Raji (cell line): ENCODE data around the gene SORCS2.

ENCODE experiments used
- POLR2A ChIP-seq: IDR thresholded peaks from 2 replicates; pipeline ENCODE4 v1.6.1; 2011; ENCODE audit warnings: low read depth, low read length, control low read depth; ENCODE audit not compliant: insufficient read depth

SORCS2 gene

DNA sequence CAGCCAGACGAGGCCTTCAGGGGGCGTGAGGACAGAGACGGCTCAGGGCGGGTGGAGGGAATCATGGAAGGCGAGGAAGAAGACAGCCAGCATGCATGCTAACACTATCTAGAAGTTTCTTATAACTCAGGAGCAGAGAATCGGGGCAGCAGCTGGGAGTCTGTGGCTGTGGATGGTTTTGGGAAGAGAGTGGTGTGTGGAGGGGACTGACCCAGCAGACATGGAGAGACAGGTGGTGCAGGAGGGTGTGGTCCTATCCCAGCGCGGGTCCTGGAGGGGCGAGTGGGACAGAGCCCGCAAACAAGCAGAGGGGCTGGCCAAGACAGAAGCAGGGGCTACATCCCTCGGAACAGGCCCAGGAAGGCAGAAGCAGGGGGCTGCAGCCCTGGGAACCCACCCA is 555.2 kb downstream of the SORCS2 start:
- no peak for TF ChIP-seq POLR2A

DNA sequence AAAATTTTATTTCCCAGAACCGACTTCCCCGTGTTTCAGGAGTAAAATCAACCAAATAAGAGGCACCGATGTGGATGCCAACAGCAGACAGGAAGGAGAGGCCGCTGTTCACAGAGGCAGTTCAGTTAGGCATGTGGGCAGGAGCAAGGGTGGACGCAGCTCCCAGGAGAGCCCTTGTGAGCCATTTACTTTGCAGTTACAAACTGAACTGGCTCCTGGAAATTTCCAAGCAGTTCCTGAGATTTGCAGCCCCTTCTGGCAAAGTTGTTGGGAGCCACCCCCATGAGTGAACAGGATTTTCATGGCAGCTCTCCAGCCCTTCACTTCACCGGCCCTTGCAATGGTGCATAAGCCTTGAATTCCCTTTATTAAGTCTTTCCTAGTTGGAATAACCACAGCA is 558.2 kb downstream of the SORCS2 start:
- TF ChIP-seq POLR2A: no peak

DNA sequence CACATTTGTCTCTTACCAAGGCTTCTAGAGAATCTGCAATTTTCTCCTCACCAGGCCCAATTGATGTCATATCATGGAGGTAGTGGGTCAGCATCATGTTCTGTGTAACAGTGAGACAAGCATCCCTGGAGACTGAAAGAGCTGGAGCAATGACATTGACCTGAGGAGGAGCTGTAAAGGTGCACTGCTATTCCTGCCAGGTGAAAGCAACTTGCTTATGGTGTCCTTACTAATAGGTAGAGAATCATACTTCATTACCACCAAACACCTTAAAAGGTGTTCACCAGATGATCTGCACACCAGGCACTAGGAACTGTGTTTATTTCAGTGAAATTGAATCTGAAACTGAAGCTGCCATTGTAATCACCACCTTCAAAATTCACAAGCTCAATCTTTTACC is 558.6 kb downstream of the SORCS2 start:
- TF ChIP-seq POLR2A: no peak

DNA sequence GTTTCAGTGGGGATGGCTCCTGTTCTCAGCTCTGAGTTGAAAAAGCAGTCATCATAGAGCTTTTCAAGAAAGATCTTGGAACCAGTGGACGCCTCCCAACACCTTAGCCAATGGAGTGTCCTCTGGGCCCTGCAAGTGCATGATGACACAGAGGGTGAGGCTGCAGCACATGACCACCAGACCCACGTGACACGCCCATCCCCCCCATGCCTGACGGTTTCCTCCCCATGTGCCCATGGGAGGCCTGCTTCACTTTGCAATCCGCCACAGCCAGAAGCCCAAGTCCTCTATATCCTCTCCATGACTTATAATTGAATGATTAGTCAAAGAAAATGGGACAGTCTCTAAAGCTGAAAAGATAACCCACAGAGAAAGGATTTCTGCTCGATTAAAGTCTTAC is 560.3 kb downstream of the SORCS2 start:
- no peak for TF ChIP-seq POLR2A

DNA sequence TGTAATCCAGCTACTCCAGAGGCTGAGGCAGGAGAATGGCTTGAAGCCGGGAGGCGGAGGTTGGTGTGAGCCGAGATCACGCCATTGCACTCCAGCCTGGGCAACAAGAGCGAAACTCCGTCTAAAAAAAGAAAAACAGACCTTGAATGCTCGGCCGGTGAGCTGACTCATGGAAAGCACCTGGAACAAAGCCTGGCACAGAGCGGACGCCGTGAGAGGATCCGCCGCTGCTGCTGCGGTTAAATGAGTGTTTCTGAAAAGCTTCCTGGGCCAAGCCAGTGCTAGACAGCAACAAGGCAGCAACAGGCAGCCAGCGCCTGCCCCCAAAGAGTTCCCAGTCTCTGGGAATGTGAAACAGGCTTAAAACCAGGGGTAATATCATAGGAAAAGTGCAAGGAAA is 560.9 kb downstream of the SORCS2 start:
- TF ChIP-seq POLR2A: no peak

DNA sequence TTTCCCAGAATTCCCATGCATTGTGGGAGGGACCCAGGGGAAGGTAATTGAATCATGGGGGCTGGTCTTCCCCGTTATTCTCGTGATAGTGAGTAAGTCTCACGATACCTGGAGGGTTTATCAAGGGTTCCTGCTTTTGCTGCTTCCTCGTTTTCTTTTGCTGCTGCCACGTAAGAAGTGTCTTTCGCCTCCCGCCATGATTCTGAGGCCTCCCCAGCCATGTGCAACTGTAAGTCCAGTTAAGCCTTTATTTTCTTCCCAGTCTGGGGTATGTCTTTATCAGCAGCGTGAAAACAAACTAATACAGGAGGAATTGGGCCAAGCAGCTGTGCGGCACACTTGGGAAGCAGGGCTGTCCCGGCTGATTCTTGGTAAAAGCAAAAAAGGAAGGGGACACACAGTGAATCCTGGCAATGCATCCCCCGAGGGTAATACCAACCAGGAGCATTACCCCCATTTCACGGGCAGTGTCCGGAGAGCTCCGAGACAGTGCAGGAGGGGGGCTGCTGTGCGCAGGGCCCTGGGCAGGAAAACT is 561.7 kb downstream of the SORCS2 start:
- TF ChIP-seq POLR2A: no peak

DNA sequence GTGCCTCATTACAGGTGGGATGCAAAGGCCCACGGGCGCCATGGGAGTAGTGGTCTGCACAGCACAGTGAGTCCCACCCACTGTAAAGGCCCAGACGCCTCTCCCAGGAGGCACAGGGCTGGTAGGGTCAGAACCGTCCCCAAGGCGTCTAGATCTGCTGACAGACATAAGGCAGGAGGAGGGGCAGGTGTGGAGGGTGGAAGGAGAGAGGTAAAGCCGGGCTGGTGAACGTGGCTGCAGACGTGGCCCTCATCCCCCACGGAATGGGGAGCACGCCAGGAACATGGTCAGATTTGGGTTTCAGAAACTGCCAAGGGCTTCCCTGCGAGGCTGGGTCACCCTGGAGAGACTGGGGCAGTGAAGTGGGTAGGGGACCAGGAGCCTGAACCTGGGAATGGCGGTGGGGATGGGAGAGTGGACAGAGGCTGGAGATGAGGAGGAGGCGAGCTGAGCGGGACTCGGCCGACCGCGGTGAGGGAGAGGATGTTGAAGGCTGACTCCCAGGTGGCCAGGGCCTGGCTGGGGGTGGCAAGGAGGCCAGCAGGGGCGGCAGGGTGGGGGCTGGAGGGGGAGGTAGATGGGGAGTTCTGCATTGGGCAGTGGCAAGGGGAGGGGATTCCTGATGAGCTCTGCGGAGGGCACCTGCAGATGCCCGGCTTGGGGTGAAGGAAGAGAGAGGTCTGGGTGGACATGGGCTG is 562.4 kb downstream of the SORCS2 start:
- TF ChIP-seq POLR2A: no peak

DNA sequence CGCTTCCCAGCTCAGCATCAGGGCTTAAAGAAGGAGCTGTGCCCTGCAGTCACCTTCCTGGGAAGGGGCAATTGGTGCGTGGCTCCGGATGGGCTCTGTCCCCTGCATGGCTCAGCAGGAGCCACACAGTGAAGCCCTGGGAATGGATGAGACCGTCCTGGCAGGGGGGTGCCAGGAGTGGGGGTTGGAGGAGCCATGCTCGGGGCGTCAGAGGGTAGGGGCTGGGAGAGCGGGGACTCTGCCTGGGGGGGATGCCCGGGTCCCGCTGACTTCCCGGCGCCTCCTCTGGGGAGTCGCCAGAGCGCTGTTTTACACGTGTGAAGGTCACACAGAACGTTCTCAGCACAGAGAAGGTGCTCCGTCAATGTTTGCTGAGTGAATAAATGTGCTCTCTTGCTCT is 563.2 kb downstream of the SORCS2 start:
- TF ChIP-seq POLR2A: no peak

DNA sequence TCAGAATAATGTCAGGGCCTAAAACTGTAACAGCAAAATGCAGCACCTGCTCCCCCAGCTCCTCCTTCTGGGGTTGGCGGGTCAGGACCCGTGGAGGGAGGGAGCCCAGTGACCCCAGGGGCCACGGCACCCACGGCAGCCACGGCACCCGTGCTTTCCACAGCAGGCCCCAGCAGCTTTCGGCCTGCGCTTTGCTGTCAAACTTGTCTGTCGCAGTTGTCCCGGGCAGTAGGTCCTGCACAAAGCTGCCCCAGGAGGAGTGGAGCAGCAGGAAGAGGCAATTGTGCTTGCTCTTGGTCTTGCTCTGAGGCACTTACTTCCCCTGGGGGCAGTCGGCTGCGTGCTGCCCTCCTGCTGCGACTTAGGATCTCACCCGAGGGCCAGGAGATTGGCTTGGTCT is 563.7 kb downstream of the SORCS2 start:
- TF ChIP-seq POLR2A: no peak

DNA sequence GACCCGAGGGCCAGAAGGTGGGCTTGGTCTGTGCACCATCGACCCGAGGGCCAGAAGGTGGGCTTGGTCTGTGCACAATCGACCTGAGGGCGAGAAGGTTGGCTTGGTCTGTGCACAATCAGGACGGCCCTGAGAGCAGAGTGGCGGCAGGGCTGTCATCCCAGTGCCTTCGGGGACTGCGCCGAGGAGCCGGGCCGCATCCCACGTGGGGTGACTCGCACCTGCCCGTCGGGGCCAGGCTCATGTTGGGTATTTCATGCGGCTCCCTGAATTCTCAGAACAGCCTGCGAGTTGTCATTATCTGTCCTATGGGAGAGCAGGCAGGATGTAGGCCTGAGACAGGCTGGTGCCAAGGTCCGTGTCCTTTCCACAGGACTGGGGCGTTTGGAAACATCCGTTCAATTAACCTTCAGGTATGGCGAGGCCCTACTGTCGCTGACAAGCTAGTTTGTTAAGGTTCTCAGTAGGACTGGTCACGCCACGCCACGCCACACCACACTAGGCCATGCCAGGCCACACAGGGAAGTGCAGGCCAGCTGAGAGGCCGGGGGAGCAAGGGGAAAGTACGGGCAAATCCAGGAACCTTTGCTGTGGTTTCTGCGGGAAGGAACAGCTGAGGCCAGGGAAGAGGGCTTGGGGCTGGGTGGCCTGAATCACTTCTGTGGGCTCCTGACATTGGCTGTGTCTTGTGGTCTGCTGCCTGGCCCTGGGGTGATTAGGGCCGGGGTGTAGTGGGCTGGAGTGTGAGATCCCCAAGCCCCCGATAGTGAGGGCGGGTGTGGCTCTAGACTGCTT is 564.4 kb downstream of the SORCS2 start:
- no peak for TF ChIP-seq POLR2A

DNA sequence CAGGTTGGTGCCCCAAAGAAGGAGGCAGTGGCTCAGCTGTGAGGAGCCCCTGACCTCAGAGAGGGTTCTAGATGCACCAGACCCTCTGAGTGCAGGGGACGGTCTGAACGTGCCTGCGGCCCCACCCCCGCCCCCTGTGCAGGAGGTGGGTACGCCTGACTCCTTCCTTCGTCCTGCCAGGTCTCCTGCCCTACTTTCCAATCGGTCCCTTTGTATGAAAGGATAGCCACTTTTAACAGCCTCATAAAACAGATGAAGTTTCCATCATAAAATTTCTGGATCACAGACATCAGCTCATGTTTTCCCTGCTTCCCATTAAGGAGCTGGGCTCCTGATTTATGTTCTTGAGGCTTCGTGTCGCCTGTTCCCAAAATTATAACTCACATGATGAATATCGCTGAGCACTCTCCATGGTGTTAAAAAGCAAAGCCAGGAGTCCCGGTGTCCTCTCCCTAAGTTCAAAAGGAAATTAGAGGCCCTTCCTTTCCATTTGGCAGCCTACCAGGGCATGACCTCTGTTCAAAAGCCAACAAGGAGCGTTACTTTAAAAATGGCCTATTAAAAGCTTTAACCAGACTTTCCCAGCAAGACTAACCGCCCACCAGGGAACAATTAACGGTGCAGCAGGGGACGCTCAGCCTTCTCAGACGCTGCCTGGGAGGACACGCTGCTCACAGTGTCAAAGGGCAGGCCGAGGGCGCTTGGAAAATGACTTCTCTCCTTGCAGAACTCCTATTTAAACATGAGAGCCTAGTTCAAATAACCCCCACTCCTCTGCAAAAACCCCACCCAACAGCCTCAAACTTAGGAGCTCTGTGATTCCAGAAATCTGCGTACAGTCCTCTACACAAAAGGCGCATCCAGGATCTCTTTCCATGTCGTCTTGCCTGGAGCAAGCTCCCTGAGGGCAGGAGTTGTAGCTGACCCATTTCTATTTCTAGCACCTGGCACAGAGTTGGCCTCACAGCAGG is 565.4 kb downstream of the SORCS2 start:
- TF ChIP-seq POLR2A: no peak

DNA sequence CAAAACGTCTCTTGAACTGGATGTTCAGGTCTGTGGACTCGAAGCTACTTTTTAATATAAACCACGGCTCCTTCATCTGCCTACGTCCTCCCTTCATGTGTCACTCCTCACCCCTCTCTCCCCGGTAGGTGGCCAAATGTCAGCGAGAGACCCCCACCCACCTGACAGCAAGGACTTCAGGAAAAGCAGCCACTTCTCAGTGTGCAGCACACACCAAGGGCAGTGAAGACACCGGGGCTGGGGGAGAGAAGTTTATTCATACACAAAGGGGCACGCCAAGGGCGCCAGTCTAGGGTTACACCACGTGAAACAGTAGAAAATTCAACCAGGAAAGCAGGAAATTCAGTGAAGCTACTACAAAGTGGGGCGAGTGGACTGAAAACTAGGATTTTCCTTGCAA is 566.1 kb downstream of the SORCS2 start:
- no peak for TF ChIP-seq POLR2A

DNA sequence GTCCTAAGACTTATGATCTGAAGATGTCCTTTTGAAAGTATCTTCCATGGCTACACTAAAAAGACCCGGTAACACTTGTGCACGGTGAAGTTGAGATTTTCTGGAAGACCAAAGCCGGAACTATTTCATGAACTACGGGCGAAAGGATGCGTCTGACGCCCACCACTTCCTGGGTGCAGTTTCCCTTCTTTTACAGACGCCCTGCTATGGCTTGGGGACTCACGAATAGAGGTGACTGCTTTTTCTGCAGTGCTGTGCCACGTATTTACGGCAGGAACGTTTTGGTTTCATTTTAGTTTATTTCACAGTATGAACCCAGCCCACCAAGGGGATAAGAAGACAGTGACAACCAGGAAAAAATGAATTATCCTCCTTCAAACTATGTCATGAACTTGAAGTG is 566.9 kb downstream of the SORCS2 start:
- TF ChIP-seq POLR2A: no peak

DNA sequence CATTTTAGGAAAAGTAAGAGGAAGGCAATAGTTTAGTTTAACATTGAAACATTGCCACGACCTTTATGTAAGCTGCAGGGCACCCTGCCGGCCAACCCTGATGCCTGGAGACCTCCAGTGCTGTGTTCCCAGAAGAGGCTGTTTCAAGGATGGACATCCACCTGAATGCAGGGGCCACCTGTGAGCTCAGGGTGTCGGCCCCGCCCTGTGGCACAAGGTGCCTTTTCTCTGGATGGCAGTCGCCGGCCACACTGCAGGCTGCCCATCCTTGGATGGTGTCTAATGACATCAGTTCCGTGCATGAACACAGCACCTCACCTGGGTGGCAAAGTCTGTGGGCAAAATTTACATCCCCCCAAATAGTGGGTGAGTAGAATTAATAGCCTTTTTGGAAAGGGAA is 567.3 kb downstream of the SORCS2 start:
- TF ChIP-seq POLR2A: no peak

DNA sequence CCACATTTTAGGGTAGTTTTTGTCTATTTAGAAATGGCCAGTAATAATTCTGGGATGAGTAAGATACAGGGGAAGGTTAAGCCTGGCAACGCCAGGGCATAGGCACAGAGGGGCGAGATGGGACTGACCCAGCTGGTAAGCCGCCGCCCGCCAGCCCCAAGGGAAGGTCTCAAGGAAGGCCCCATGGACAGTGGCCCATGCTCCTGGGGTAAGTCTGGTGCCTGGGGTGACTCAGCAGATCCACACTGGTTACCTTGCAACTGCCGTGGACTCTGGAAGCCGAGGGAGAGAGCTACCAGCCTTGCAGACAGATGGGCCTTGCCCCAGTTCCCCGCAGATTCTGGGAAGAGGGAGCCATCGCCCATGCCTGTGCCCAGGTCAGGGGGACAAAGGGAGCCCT is 567.9 kb downstream of the SORCS2 start:
- TF ChIP-seq POLR2A: no peak
